Stimulated activated CD4-positive, alpha-beta T cell treated with anti-CD3 and anti-CD28 coated beads, TNF-alpha, amount 100 ng/mL, for 4 hours (primary cell): Measurements from ENCODE around the gene FXN.
"Not testable (repeated sequence)": the region's sequence is repeated elsewhere in the genome, so short reads cannot be mapped to it uniquely, and the experiment has no call there.

Experiments
- DNase-seq, 3 experiments: peaks; one replicate each; pipeline ENCODE4 v3.0.0-alpha.2; 2020; ENCODE audit warnings: low read depth in 3 of 3

Gene FXN

GRCh38 chr9:69035438-69036308, at the start of gene FXN:
FXN (plus strand) TSS chr9:69035752; CDS start chr9:69035783, 31 bp downstream.
- DNase-seq: peak; percentile 69 to 82 (median 74)

DNA sequence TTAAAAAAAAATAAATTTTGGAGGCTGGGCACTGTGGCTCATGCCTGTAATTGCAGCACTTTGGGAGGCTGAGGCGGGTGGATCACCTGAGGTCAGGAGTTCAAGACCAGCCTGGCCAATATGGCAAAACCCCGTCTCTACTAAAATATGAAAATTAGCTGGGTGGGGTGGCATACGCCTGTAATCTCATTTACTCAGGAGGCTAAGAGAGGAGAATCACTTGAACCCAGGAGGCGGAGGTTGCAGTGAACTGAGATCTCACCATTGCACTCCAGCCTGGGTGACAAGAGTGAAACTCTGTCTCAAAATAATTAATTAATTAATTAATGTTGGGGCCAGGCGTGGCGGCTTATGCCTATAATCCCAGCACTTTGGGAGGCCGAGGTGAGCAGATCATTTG, 48.6 kb upstream of the FXN start:
- not testable (repeated sequence) for DNase-seq

- DNase-seq: no peak
These were observed 44.1 kb upstream of the FXN start for GRCh38 chr9:68991457-68991856.

- no peak for DNase-seq
These were observed 39.8 kb upstream of the FXN start for GRCh38 chr9:68995776-68996175.

GRCh38 chr9:68996462-68996861, 39.1 kb upstream of the FXN start:
- no peak for DNase-seq

DNA sequence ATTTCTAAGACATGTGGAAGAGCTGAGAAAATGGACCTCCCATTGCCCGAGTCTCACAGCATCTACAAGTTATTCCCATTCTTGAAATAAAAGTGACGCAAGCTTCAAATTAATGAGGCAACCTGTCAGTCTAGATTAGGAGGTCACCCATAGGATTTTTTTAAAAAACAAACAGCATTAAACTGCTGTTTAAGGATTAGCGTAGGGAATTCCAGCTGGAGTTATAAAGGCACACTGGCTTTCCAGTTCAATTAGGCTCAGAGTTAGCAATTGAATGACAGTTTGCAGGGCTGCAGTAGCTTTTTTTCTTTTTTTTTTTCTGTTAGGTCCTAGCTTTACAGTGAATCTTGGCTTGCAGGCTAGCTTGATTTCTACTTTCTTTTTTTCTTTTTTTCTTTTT, 37.9 kb upstream of the FXN start:
- DNase-seq: no peak

DNA sequence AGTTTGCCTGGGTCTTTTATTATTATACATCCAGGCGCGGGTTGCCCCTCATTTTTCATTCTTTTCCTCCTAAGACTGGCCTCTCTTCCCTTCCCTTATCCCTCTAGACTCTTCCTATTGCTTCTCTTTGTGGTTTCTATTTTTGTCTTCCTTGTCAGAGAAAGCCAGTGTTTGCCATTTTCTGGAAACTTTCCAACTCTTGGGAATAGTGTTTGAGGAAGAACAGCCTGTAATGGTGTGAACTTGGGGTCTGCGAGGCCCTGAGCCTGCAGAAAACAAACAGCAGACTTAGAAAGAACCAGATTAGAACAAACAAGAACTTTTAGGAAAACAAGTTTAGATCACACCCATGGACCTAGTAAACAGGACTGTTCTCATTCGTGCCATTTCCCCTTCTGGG, 37.2 kb upstream of the FXN start:
- DNase-seq: no peak

- no peak for DNase-seq
These were observed 36.7 kb upstream of the FXN start for GRCh38 chr9:68998812-68999211.

GRCh38 chr9:68999393-69000105, 36.0 kb upstream of the FXN start:
- DNase-seq: peak in 2 of 3 experiments; percentile 22 to 49

DNA sequence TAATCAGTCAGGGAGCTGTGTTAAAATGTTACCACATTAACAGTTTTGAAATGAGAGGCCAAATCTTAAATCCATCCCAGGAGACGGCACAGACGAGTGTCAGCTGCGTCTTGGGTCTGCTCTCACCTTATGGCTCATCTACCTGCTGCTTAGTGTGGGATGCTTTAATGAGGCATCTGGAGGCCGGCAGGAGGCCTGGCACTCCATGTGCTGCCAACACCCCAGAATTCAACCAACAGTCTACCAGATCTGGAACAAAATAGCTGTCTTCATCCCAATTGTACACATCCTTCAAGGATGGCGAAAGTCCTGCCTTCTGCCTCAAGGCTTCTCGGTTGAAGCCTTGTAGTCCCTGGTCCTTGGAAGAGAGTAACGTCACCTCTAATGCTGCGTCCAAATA, 33.6 kb upstream of the FXN start:
- DNase-seq: no peak

GRCh38 chr9:69003051-69003450, 32.5 kb upstream of the FXN start:
- DNase-seq: no peak

- DNase-seq: no peak
These were observed 30.7 kb upstream of the FXN start for GRCh38 chr9:69004836-69005235.

- DNase-seq: no peak
These were observed 25.8 kb upstream of the FXN start for GRCh38 chr9:69009708-69010107.

DNA sequence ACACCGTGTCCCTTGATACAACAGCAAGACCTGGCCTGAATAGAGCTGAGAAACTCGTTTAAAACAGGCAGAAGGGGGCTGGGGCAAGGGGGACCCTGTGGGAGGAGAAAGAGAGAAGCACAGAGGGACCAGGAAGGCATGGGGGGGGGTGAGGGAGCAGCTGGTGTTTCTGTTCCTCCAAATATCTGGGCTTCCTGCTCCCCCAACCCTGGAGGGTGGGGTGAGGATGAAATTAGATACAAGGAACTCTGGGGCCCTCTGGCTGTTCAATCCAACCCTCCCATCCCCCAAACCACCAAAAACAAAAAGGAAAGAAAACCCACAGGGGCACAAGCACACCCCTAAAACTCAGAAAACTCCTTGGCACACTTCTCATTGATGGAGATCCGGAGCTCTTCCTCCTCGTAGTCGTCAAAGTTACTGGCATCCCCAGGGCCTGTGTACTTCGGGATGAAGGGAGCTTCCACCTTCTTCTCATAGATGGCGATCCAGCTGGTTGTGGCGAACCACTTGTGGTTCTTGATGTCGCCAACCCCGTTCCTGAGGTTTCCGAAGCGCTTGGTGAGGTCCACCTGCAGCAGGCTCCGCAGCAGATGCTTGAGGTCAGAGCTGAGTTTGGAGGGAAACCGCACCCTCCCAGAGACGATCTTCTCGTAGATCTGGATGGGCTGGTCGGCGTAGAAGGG, 22.7 kb upstream of the FXN start:
- DNase-seq: no peak

- DNase-seq: no peak
These were observed 22.2 kb upstream of the FXN start for GRCh38 chr9:69013382-69013727.

DNA sequence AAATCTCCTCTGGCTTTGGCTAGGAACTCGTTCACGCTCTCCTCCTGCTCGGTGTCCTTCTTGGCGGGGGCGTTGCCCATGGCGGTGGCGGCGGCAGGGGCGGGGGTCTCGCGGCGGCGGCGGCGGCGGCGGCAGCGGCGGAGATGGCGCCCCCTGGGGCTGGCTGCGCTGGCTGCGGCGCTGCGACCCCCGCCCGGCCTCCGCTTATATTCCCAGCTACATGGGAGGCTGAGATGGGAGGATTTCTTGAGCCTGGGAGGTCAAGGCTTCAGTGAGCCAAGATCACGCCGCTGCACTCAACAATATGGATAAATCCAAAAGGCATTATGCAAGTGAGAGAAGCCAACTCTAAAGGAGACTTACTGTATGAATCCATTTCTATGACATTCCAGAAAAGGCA, 21.5 kb upstream of the FXN start, which contains the start of gene PRKACG:
Gene PRKACG, minus strand, starts transcription at position 101 of the 400 bp plus-strand sequence. Its CDS starts 21 bp downstream, at position 80.
- DNase-seq: no peak

GRCh38 chr9:69016191-69017096, 19.1 kb upstream of the FXN start:
- DNase-seq: no peak

DNA sequence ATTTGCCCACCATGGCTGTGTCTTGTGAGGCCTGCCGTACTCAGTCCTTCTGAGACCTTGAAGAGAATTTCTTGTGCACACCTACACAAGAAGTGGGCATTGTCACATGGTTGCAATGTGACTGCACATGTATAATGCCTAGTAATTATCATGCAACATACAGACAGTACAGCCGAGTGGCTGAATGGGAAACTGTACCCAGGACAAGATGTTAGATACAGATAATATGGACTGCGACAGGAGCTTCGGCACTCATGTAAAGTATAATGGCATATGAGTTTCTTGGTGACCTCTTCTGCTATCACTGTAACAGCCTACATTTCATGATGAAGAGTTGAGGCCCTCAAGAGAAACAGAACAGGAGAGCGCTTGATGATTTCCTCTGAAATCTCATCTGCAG, 16.8 kb upstream of the FXN start:
- DNase-seq: no peak

- DNase-seq: no peak
These were observed 15.7 kb upstream of the FXN start for GRCh38 chr9:69019808-69020207.

DNA sequence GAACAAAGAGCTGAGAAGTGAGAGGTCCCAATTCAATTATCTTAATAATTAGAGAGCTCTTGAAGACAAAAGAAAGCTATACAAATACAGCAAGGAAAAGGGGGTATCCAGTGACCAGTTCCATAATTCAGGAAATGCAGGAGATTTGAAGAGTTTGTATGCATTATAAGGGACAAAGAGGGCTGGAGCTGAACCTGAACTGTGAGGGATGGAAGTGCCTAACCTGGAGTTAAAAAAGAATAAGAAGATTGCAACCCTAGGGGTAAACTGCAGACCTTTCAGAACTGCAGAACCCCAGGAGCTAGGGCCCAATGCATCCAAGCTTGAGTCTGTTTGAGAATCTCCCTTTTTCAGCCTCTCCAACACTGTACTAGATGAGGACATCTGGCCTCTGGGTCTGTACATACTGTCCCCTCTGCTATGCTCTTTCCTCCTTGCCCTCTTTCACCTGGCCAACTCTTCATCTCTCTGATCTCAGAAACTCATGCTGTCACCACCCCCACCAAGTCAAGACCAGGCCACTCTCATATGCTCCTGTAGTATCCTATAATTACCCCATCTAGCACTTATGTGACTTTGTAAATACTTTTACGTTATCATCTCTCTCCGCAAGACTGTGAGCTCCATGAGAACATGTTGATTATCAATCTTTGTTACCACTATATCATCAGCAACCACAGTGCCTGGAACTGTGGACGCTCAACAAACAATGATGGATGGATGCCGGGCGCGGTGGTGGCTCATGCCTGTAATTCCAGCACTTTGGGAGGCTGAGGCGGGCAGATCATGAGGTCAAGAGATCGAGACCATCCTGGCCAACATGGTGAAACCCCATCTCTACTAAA, 15.0 kb upstream of the FXN start:
- no peak for DNase-seq

DNA sequence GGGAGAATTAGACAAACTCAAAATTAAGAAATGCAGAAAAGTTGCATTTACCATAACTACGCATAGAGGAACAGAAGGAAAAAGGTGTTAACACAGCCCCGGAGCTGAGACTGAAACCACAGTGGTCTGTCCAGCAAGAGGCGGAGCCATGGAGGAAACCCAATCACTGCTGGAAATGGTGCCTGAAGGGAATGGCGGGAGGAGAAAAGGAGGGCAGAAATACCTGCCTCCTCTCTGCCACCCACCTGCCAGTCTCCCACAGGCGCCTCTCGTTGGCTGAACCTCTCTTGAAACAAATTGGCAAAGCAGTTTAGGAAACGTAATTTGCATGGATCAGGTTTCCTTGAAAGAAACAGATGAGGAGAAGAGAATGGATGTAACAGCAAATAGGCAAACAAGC, 11.9 kb upstream of the FXN start:
- no peak for DNase-seq
